Colonic mucosa (tissue), 4 donors: ENCODE measurements around the gene CRHR1. TPM values are rescaled to one million over a fixed set of nuclear protein-coding genes. Genes with fewer than 3 reads are reported as not detected.

ENCODE experiments used
- DNase-seq: peaks from one replicate; pipeline ENCODE4 v3.0.0-alpha.2; 2020
- H3K27ac ChIP-seq: fragments of 200-600 bp; one replicate; pipeline ENCODE4 v1.8.0; 2021
- H3K27me3 ChIP-seq: fragments of 200-600 bp; one replicate; pipeline ENCODE4 v1.8.0; 2021
- H3K36me3 ChIP-seq: fragments of 200-600 bp; one replicate; pipeline ENCODE4 v1.8.0; 2021
- H3K4me1 ChIP-seq: fragments of 200-600 bp; one replicate; pipeline ENCODE4 v1.8.0; 2021; ENCODE audit warnings: mild to moderate bottlenecking
- H3K4me3 ChIP-seq: fragments of 200-600 bp; one replicate; pipeline ENCODE4 v1.8.0; 2021
- H3K9ac ChIP-seq, 2 donors: one replicate each; pipeline ENCODE4 v1.7.0; 2013; ENCODE audit warnings: control low read depth in 2 of 2, low read depth in 2 of 2, low read length in 2 of 2
- H3K9me3 ChIP-seq: fragments of 200-600 bp; one replicate; pipeline ENCODE4 v1.8.0; 2021
- intact Hi-C: fragments of 100-400 bp; cut with DNase I; formaldehyde crosslinking; loops from one replicate; pipeline ENCODE4 v1.14.1; 2022
- total RNA-seq, 2 donors: library from RNA; stranded (reverse); fragmentation: NEBNext Ultra II Directional in 1 of 2; extraction: Animal tissue kit (Norgen Biotek cat#: 25700) in 1 of 2; gene quantifications; one replicate each; pipeline ENCODE4 v1.2.1, GENCODE V29; 2021
- TF ChIP-seq, protein P1 (sequence below): fragments of 200-600 bp; IDR thresholded peaks from one replicate; pipeline ENCODE4 v1.8.0; 2022; ENCODE audit warnings: antibody characterized with exemption, mild to moderate bottlenecking
- donor health status: healthy.
- donor health status: DM: no; HTN: no; CAD: no.
- donor health status: DM: no; HTN: no; CAD: no.

The CRHR1 gene
- total RNA-seq, 2 donors from 2014 or later, result not detected

DNA sequence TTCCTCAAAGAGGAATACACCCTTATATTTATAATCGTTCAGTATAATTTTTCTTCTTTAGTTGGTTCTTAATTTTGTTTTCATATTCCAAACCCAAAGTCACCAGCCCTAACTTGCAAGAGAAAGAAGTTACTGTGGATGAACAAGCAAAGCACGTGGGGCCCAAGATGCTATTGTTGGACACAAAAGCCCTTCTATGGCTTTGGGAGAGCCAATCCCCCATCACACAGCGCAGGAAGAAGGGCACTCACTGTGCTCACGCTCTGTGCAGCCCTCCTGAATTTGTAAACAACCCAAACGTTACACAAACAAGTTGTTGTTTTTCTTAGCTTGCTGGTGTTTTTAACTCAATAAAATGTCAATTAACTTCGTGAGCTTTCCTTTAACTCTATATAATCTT lies 83.1 kb downstream of the CRHR1 start:
- intact Hi-C loops, result no loop called here
- no peaks in the 10 kb centered on the region for H3K4me1 ChIP-seq
- no peaks in the 10 kb centered on the region for H3K9me3 ChIP-seq
- H3K9ac ChIP-seq, result no peak overlapping the region
- no peaks in the 10 kb centered on the region for H3K27me3 ChIP-seq
- H3K36me3 ChIP-seq, result no peaks in the 10 kb centered on the region
- TF ChIP-seq, protein P1, sequence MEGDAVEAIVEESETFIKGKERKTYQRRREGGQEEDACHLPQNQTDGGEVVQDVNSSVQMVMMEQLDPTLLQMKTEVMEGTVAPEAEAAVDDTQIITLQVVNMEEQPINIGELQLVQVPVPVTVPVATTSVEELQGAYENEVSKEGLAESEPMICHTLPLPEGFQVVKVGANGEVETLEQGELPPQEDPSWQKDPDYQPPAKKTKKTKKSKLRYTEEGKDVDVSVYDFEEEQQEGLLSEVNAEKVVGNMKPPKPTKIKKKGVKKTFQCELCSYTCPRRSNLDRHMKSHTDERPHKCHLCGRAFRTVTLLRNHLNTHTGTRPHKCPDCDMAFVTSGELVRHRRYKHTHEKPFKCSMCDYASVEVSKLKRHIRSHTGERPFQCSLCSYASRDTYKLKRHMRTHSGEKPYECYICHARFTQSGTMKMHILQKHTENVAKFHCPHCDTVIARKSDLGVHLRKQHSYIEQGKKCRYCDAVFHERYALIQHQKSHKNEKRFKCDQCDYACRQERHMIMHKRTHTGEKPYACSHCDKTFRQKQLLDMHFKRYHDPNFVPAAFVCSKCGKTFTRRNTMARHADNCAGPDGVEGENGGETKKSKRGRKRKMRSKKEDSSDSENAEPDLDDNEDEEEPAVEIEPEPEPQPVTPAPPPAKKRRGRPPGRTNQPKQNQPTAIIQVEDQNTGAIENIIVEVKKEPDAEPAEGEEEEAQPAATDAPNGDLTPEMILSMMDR, result no peak
- no peak overlapping the region for H3K4me3 ChIP-seq
- no peak for DNase-seq
- no peak overlapping the region for H3K27ac ChIP-seq

DNA sequence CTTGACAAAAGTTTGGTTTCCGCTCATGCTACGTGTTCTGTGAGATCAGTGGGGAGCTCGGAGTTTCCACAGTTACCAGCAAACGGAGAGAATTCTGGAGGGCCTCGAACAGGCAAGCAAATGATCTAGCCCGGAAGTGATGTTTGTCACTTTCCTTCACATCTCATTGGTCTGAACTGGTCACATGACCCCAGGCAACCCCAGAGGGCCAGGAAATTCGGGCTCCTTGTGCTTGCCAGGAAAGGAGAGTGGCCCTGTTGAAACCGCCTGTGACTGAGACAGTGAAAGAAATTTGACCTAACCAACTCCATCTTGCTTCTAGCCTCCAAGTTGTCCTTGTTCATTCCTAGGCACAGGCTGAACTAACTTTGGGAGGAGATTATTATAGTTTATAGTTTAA lies 83.6 kb downstream of the CRHR1 start:
- Histone ChIP-seq H3K9me3 (no peaks in the 10 kb centered on the region), H3K27me3 (no peaks in the 10 kb centered on the region), H3K27ac (no peak overlapping the region), H3K4me3 (no peak overlapping the region), H3K9ac (no peak overlapping the region), H3K36me3 (no peaks in the 10 kb centered on the region), H3K4me1 (no peaks in the 10 kb centered on the region)
- TF ChIP-seq, protein P1, result no peak
- intact Hi-C loops, result no loop called here
- no peak for DNase-seq

DNA sequence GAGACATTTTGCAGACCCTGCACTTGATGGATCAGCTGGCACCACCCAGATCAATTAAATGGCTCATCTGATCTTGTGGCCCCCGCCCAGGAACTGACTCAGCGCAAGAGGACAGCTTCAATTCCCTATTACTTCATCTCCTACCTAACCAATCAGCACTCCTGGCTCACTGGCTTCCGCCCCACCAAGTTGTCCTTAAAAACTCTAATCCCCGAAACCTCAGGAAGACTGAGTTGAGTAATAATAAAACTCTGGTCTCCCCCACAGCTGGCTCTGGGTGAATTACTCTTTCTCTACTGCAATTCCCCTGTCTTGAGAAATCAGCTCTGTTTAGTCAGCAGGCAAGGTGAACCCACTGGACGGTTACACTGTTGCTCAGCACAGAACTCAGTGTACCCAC lies 84.2 kb downstream of the CRHR1 start:
- no peak overlapping the region for H3K9ac ChIP-seq
- intact Hi-C loops, result no loop called here
- TF ChIP-seq, protein P1, result no peak
- H3K9me3 ChIP-seq, result no peaks in the 10 kb centered on the region
- no peaks in the 10 kb centered on the region for H3K36me3 ChIP-seq
- H3K4me3 ChIP-seq, result no peak overlapping the region
- no peaks in the 10 kb centered on the region for H3K4me1 ChIP-seq
- no peak overlapping the region for H3K27ac ChIP-seq
- no peaks in the 10 kb centered on the region for H3K27me3 ChIP-seq
- DNase-seq, result no peak

DNA sequence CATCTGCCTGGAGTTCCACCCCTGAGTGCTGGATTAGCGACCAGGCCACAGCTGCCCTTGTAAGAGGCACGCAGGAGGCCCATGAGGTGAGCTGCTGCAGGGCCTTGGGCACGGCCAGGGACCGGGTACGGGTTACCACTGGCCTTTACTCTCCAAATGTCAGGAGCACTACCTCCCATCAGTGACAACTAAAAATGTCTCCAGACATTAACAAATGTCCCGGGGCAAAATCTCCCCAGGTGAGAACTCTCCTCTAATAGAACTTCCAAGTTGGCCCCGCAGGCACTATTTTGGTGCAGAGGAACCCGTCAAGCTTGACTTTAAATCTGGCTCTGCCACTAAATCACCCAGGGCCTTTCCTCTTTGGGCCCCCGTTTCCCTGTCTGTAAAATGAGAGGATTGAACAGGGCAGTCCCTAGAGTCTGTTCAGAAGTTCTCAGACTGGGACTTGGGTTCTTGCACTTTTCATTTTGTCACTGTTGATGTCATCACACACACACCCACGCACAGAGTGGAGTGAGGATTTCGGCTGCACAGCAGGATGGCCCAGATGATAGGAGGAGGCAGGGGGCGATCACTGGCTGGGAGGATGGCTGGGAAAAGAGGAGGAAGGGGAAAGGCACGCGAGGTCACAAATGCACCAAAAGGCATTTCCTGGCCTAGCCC lies 85.7 kb downstream of the CRHR1 start:
- Histone ChIP-seq H3K27ac (no peak overlapping the region), H3K9ac (no peak overlapping the region), H3K4me1 (no peaks in the 10 kb centered on the region), H3K36me3 (no peaks in the 10 kb centered on the region), H3K4me3 (no peak overlapping the region), H3K27me3 (no peaks in the 10 kb centered on the region), H3K9me3 (no peaks in the 10 kb centered on the region)
- intact Hi-C loops, result no loop called here
- TF ChIP-seq, protein P1, result no peak
- no peak for DNase-seq

DNA sequence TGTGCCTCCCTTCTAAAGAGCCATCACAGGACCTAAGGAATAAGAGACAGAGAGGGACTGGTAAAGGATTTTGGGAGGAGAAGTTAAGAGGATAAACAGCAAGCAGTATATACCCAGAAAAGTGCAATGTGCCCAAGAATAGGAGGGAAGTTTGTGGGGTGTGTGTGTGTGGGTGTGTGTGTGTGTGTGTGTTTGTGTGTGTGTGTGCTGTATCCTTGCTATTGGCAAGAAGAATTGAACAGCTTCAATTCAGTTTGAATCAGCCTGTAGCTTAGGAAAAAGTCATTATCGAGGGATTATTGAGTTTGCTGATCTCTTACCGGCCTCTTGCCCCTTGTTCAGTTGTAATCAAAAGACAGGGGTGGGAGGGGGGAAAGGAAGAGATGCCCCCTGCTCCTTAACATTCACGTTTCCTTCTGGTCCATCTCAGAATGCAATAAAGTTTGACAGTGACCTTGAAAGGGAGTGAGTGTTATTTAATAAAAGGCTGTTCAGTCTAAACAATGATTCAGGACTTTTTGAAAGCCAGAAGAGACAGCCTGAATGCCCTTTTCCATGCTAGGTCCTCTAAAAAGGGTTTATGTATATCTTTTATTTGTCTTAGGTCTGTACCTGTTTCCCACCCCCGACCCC lies 86.3 kb downstream of the CRHR1 start:
- intact Hi-C loops, result no loop called here

More for the DNA sequence above, 86.3 kb downstream of the CRHR1 start:
- Histone ChIP-seq H3K9ac (no peak overlapping the region), H3K9me3 (no peaks in the 10 kb centered on the region), H3K27me3 (no peaks in the 10 kb centered on the region), H3K4me1 (no peaks in the 10 kb centered on the region), H3K27ac (no peak overlapping the region), H3K36me3 (no peaks in the 10 kb centered on the region), H3K4me3 (no peak overlapping the region)
- no peak for DNase-seq
- TF ChIP-seq, protein P1, result no peak
